ENCODE results near the gene AP3D1.

AP3D1 gene

DNA sequence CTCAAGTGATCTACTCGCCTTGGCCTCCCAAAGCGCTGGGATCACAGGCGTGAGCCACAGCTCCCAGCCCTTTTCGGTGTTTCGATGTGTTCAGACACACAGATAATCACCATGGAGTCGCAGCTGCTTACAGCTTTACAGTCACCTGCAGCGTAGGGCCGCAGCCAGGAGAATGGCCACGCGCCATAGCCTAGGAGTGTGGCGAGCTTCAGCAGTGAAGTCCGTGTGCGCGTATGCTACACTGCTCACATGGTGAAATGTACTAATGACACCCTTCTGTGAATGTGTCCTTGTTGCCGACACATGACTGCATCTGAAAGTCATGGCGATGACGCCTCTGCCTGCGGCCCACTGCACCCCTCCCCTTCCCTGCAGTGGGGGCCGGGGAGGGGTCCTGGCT is 23.6 kb downstream of the AP3D1 start:
- no peak for DNase-seq (ENCODE audit: low spot score)

DNA sequence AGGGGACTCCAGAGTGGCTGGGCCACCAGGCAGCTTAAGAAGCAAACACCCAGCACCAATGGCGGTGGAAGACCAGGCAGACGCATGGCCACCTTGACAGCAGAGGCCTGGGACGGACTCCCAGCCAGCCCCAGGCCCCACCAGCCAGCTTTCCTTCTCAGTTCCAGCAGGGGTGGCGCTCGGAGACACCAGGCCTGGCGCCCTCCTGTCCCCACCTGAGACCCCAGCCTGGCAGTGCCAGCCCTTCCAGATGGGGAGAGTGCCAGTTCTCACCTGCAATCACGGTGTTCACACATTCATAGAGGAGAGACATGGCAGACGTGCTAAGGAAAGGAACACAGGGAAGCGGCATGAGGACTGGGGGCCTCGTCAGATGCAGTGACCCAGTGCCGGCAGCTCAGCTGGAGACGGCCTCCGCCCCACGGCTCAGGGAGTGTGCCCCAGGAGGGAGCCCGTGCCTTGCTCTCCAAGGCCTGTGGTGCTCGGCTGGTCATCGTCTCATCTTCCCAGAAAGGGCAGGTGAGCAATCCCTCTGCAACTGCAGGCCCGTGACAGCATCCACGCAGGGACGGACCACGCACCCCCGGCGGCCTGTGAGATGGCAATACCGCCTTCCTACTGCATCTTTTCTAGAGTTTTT is 24.4 kb downstream of the AP3D1 start:
- no peak for DNase-seq (ENCODE audit: low spot score)

DNA sequence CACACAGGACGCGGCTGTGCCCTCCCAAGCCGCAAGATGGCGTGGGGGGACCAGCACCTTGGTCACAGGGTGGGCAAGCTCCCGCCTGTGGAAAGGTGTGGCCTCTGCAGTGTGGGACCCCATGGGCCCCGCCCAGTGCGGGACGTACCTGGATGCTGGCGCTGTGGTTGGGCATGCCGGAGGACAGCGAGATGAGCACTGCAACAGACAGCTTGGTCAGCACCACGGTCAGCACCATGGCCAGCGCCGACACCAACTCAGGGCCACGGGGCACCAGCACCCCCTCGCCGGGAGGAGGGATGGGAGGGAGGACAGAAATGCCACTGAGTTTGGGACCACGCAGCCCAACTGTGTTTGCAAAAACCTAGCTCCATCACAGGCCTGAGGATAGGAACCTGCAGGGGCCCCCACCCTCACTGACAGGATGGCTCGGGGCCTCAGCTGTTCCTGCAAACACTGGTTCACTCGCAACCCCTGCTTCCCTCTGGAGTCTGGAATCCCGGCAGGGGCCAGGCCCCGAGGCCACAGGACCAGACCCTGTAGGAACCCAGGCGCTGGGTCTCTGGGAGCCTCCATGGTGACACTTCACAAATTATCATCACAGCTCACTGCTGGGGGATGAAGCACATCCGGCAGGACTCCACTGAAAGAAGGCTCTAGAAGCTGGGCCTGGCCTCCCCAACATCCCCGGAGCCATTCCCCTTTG is 27.5 kb downstream of the AP3D1 start:
- DNase-seq (ENCODE audit: low spot score) = peak; percentile 52

GRCh38 chr19:2122982-2123381 is 28.4 kb downstream of the AP3D1 start:
- DNase-seq (ENCODE audit: low spot score) = no peak

- no peak for DNase-seq (ENCODE audit: low spot score)
Measured at GRCh38 chr19:2122251-2122650, 29.1 kb downstream of the AP3D1 start.

- no peak for DNase-seq (ENCODE audit: low spot score)
Measured at GRCh38 chr19:2121416-2122051, 29.8 kb downstream of the AP3D1 start.

DNA sequence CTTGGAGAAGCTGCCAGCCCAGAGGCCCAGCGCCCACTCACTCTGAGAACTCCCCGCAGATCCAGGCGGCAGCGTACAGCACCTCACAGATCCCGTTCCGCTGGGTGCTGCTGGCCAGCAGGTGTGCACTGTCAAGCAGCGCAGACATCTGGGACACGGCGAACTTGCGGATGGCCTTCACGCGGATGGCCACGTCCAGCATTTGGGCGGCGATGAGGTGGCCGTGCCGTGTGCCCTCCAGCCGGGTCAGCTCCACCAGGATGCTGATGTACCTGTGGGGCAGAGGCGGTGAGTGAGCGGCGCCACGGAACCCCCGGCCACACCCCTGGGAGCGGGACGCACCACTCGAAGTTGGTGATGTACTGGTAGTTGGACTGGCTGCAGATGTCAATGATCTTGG is 30.5 kb downstream of the AP3D1 start:
- no peak for DNase-seq (ENCODE audit: low spot score)

DNA sequence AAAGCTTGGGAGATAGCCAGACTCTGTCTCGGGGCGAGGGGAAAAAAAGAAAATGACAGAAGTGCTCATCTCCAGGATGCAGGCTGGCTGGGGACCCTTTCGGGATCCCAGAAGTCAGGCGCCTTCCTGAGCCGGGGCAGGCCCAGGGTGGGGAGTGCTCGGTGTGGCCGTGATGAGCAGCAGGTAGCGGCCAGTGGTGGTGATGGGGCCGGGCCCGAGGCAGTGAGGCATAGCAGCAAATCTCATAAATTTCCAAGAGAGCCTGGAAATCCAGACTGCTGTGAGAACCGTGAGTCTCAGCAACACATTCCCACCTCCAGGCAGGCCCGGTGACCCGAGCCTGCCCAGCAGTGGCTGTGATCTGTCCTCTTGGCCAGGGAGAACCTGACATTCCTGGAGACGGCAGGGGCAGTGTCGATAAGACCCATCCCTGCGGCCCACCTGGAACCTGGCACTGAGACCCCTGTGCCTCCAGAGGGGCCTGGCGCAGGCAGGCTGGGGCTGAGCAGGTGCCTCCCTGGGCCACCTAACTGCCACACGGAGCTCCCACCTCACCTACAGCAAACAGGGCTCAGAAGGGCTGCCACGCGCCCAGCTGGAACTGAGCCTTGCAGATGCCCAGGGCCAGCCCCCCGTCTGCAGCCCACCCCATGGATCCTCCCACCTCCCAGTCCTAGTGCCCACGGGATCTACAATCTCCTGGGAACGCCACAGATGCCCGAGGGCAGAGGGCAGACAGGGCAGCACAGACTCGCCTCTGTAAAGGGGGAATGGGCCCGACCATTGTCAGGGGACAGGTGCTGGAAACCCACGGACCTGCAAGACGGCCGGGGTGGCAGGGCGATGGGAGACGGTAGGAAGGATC is 31.2 kb downstream of the AP3D1 start:
- no peak for DNase-seq (ENCODE audit: low spot score)

GRCh38 chr19:2118438-2118837 is 32.9 kb downstream of the AP3D1 start:
- no peak for DNase-seq (ENCODE audit: low spot score)

DNA sequence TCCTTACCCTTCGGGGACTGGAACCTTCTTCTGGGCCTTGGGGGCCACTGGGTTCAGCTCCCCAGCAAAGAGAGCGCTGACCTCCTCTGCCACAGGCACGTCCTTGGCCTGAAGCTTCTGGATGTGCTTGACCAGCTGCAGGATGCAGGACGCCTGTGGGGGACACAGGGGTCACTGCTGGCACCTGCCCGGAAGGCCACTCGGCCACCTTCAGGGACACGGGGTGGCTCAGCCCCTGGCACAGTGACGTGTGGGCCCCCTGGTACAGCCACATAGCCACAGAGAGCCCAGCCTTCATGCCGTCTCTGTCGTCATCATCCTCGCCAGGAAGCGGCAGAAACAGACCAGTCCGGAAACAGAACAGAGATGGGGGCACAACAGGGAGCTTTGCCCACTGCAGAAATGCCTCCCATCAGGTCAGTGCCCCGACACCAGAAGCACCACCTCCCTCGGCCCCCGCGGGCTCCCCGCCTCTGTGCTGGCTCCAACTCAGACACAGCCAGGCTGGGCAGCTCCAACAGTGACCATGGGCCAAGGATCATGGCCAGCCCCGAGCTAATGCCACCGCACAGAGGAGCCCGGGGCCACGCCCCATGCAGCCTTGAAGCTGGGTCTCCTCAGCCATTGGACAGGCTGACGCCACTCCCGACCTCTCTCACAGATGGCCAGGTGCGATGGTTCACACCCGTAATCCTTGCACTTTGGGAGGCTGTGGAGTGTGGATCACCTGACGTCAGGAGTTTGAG is 34.0 kb downstream of the AP3D1 start:
- DNase-seq (ENCODE audit: low spot score) = no peak

- no peak for DNase-seq (ENCODE audit: low spot score)
Measured at GRCh38 chr19:2116507-2116906, 34.9 kb downstream of the AP3D1 start.

DNA sequence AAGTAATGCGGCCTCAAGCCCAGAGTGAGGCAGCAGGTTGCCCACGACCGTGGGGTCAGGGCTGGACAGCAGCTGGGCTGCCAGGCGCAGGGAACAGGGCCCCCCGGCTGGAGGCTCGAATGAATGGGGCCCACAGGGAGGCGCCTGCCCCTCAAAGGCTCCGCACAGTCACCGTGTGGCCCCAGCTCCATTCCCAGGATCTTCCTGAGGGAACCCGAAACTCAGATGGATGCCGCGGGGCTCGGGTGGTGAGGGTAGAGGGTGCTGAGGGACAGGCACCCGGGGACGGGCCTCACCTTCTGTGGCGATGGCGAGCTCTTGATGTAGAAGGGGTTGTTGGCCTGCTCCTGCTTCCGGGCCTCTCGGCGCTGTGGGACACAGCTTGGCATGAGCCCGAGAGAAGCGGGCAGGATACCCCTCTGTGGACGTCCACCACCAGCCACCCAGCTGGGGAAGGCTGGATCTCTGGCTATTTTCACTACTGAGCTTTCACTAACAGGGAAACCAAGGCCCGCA is 35.4 kb downstream of the AP3D1 start:
- DNase-seq (ENCODE audit: low spot score) = no peak

- DNase-seq (ENCODE audit: low spot score) = no peak
Measured at GRCh38 chr19:2115324-2115723, 36.0 kb downstream of the AP3D1 start.

DNA sequence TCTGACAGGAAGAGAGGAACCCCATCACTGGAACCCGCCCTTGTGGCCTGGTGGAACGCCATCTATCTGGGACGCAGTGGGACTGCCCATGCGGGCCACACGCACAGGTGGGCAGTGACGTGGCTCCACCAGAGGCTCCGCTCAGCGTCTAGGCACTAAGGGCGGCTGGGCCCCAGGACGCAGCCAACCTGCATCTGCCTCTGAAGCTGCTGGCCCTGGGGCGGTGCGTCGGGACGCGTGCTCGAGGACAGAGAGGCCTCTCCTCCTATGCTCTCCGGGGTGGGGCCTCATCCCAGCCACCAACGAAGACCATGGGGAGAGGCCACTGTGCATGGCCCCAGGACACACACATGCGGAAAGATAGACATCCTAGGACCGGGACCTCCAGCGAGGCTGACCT is 36.5 kb downstream of the AP3D1 start:
- DNase-seq (ENCODE audit: low spot score) = no peak

DNA sequence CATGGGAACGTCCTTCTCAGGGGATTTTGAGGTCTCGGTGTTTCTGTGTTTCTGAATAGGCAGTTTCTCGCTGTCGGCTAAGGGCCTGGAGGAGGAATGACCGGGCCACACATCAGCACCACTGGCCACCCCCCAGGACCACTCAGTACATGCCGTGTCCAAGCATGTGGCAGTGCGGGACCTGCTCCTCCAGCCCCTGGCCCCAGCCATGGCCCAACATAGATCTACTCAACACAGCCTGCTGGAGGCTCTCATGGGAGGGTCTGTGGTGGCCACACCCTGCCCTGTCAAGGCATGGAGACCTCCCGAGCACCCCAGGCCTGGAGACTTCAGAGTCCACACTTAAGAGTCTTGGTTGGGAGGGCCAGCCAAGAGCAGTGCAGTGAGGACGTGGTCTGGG is 37.1 kb downstream of the AP3D1 start:
- DNase-seq (ENCODE audit: low spot score) = no peak

DNA sequence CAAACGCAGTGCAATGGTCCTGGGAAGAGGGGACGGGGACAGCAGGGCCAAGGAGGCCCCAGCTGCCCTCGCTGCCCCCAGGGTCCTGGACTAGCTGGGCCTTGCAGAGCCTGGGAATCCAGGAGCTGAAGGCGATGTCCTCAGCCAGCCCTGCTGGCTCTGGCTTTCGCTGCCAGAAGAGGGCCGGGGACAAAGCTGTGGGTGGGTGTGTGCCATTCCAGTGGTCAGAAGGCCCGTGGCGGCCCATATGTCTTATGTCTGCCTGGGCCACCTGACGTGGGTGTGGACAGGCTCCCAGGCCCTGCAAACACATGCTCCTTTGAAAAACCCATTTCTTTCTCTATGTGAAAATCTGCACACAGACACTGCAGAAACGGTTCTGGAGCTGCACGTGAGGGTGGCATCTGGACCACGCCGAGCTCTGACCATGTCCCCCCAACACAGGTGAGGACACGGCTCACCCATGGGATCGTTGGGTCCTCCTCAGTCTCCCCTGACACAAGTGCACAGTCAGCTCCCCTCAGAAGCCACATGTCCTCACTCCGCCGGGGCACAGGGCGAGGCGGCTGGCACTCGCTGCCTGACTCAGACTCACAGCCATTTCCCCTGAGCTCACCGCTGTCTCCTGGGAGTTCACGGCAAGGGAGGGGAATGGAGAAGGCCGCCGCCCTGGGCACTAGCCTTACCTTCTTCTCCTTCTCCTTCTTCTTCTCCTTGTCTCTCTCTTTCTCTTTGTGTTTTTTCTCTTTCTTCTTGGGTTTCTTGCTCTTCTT is 37.7 kb downstream of the AP3D1 start:
- DNase-seq (ENCODE audit: low spot score) = no peak

DNA sequence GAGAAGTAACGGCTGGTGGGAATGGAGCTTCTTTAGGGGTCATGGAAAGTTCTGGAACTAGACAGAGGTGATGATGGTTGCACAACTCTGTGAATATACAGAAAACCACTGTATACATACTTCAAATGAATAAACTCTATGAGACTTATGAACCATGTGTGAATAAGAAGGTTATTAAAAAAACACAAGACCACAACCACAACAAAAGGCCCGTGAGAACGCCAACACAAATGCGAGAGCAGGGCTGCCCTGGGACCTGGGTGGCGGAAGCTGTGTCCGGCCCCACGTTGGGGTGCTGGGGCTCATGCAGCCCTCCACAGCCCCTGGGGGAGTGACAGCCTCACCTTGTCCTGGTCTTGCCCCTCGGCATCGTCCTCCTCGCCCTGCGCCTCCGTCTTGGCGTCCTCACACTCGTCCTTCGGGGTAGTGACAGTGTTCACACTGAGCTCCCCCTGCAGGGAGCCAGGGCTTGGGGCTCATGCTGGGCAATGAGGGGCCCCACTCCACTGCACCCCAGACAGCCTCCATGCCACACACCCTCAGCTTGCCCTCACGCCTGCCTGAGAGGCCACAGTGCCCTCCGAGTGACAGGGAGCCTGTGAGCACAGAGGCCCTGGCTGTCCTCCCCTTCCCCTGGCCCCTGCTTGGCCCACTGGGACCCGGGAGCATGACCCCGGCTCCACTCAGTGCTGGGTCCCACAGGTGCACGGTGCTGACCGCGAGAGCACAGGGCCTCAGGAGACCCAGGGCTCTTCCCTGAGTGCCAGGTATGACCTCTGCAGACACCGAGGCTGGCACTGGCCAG is 38.6 kb downstream of the AP3D1 start:
- DNase-seq (ENCODE audit: low spot score) = no peak

- no peak for DNase-seq (ENCODE audit: low spot score)
Measured at GRCh38 chr19:2111886-2112285, 39.5 kb downstream of the AP3D1 start.

DNA sequence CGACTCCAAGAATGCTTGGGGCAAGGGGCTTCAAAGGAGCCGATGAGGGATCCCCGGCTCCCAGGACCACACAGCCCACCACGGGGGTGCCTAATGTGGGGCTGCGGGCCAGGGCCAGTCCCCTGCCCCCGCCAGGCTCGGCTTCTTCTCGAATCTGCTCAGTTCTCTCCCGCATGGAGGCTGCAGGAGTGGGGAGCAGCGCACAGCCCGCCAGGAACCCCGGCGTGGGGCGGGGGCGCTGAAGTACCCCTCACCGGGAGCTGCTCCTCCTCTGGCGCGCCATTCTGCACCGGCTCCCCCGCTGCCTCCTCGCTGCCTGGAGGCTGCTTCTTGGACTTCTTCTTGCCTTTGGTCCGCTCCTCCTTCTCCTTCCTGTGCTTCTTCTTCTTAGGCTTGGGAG is 39.9 kb downstream of the AP3D1 start:
- DNase-seq (ENCODE audit: low spot score) = no peak

DNA sequence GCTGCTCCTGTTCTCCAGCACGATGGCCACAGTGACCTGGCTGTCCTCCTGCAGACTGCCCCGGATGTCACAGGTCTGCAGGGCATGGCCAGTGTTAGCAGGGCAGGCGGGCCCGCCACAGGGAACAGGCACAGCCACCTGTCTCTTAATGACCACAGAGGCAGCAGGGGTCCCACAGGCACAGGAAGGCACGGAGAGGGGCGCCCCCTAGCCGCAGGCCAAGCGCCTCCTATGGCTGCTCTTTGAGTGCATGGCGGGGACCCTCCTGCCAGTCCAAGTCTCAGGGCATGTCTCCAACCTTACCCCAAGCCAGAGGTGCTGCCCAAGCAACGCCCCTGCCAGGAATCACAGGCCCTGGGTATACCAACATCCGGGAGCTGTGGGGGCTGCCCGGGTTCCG is 40.5 kb downstream of the AP3D1 start:
- DNase-seq (ENCODE audit: low spot score) = no peak
